HEK293T (cell line): ENCODE results near the gene UGGT1.
A peak's percentile ranks its signal among the peaks of the same experiment; 100 is the strongest.
"Not testable (repeated sequence)": the region's sequence is repeated elsewhere in the genome, so short reads cannot be mapped to it uniquely, and the experiment has no call there.

Experiments
- CTCF ChIA-PET: fragments of 350-600 bp; formaldehyde crosslinking; extraction: SDS; loops from one replicate; lab custom pipeline; 2021; ENCODE audit warnings: antibody characterized with exemption, inconsistent platforms; lab: Yijun Ruan, JAX
- POLR2A ChIA-PET: fragments of 350-600 bp; formaldehyde crosslinking; extraction: SDS; loops from one replicate; lab custom pipeline; 2020; ENCODE audit warnings: antibody characterized with exemption, inconsistent platforms; lab: Yijun Ruan, JAX
- DNase-seq: peaks from one replicate; pipeline ENCODE4 v3.0.0; 2012; ENCODE audit warnings: mixed read lengths; ENCODE audit errors: extremely low spot score
- ARNT ChIP-seq: fragments of 450-650 bp; IDR thresholded peaks from 2 replicates; pipeline ENCODE4 v1.6.1; 2017; ENCODE audit warnings: mild to moderate bottlenecking
- BHLHE40 ChIP-seq: fragments of 450-650 bp; IDR thresholded peaks from 2 replicates; pipeline ENCODE4 v1.6.1; 2016; ENCODE audit warnings: mild to moderate bottlenecking, moderate library complexity, borderline replicate concordance
- CTBP1 ChIP-seq: fragments of 450-650 bp; IDR thresholded peaks from 2 replicates; pipeline ENCODE4 v1.6.1; 2016; ENCODE audit warnings: borderline replicate concordance
- ELF4 ChIP-seq: fragments of 450-650 bp; IDR thresholded peaks from 2 replicates; pipeline ENCODE4 v1.6.1; 2017; ENCODE audit warnings: antibody characterized with exemption
- FOXA1 ChIP-seq: fragments of 450-650 bp; IDR thresholded peaks from 2 replicates; pipeline ENCODE4 v1.6.1; 2016; ENCODE audit warnings: mild to moderate bottlenecking
- FOXK2 ChIP-seq: fragments of 450-650 bp; IDR thresholded peaks from 2 replicates; pipeline ENCODE4 v1.6.1; 2016; ENCODE audit warnings: mild to moderate bottlenecking
- FOXM1 ChIP-seq: fragments of 450-650 bp; IDR thresholded peaks from 2 replicates; pipeline ENCODE4 v1.6.1; 2017; ENCODE audit warnings: mild to moderate bottlenecking, borderline replicate concordance
- HDGF ChIP-seq: fragments of 450-650 bp; IDR thresholded peaks from 2 replicates; pipeline ENCODE4 v1.6.1; 2017; ENCODE audit warnings: antibody characterized with exemption, borderline replicate concordance
- L3MBTL2 ChIP-seq: fragments of 450-650 bp; conservative IDR thresholded peaks from 2 replicates; pipeline ENCODE4 v1.6.1; 2016; ENCODE audit warnings: mild to moderate bottlenecking
- LEF1 ChIP-seq: fragments of 450-650 bp; IDR thresholded peaks from 2 replicates; pipeline ENCODE4 v1.6.1; 2017; ENCODE audit warnings: mild to moderate bottlenecking, borderline replicate concordance
- NFRKB ChIP-seq: fragments of 450-650 bp; IDR thresholded peaks from 2 replicates; pipeline ENCODE4 v1.6.1; 2016; ENCODE audit warnings: mild to moderate bottlenecking, moderate library complexity
- SP1 ChIP-seq: fragments of 450-650 bp; IDR thresholded peaks from 2 replicates; pipeline ENCODE4 v1.6.1; 2017
- SUZ12 ChIP-seq: fragments of 450-650 bp; IDR thresholded peaks from 2 replicates; pipeline ENCODE4 v1.6.1; 2016; ENCODE audit warnings: mild to moderate bottlenecking
- TARDBP ChIP-seq: fragments of 450-650 bp; IDR thresholded peaks from 2 replicates; pipeline ENCODE4 v1.6.1; 2016
- ZNF384 ChIP-seq: fragments of 450-650 bp; IDR thresholded peaks from 2 replicates; pipeline ENCODE4 v1.6.1; 2016
- TF ChIP-seq, protein P1 (sequence below): fragments of 450-650 bp; IDR thresholded peaks from 2 replicates; pipeline ENCODE4 v1.6.1; 2016

UGGT1 gene

GRCh38 chr2:128169497-128169896, 78.5 kb downstream of the UGGT1 start:
- no peak for TF ChIP-seq BHLHE40
- TF ChIP-seq FOXK2, result no peak
- TF ChIP-seq FOXM1, result no peak
- TF ChIP-seq CTBP1, result no peak
- TF ChIP-seq FOXA1, result no peak
- TF ChIP-seq, protein P1, sequence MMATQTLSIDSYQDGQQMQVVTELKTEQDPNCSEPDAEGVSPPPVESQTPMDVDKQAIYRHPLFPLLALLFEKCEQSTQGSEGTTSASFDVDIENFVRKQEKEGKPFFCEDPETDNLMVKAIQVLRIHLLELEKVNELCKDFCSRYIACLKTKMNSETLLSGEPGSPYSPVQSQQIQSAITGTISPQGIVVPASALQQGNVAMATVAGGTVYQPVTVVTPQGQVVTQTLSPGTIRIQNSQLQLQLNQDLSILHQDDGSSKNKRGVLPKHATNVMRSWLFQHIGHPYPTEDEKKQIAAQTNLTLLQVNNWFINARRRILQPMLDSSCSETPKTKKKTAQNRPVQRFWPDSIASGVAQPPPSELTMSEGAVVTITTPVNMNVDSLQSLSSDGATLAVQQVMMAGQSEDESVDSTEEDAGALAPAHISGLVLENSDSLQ, result no peak
- TF ChIP-seq ZNF384, result no peak
- no peak for TF ChIP-seq HDGF
- no peak for TF ChIP-seq L3MBTL2
- no peak for TF ChIP-seq ELF4
- no peak for TF ChIP-seq LEF1
- no peak for TF ChIP-seq ARNT
- TF ChIP-seq NFRKB, result no peak
- TF ChIP-seq SP1, result no peak
- no peak for TF ChIP-seq SUZ12
- no peak for TF ChIP-seq TARDBP
- DNase-seq, result no peak
- ChIA-PET CTCF (interaction anchor here (0.6 kb wide), 1 partner anchor 1780 kb away, joined by 6 read pairs; no protein-coding TSS in a partner anchor), POLR2A (no interaction called here)

GRCh38 chr2:128169933-128170709, 79.1 kb downstream of the UGGT1 start:
- POLR2A ChIA-PET, result no interaction called here
- TF ChIP-seq BHLHE40, result no peak
- TF ChIP-seq, protein P1, result no peak
- TF ChIP-seq SUZ12, result no peak
- TF ChIP-seq FOXA1, result no peak
- no peak for TF ChIP-seq TARDBP
- no peak for TF ChIP-seq SP1
- TF ChIP-seq LEF1, result no peak
- no peak for TF ChIP-seq HDGF
- no peak for TF ChIP-seq CTBP1
- no peak for TF ChIP-seq NFRKB
- no peak for TF ChIP-seq L3MBTL2
- no peak for TF ChIP-seq FOXK2
- no peak for TF ChIP-seq ZNF384
- CTCF ChIA-PET, result interaction anchor here (0.5 to 0.6 kb wide), 2 partner anchors 75 to 1779 kb away, joined by 3 to 6 read pairs; no protein-coding TSS in a partner anchor
- no peak for DNase-seq

DNA sequence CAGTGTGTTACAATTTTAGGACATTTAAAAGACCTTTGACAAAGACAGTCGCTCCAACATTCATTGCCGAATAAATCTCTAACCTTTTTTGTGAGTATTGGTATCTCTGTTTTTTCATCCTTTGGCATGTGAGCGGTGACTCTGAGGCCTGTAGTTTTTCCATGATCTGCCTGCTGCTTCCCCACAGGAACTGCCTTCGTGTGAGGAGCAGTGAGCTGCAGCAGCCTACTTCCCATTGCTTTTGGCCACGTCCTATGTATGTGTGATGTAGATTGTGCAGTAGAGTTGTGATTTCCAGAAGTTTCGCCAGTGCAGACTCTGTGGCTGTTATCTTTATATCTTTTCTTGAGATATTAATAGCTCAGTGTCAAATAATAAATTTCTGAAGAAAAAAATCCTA, 79.8 kb downstream of the UGGT1 start:
- DNase-seq, result no peak
- CTCF ChIA-PET, result no interaction called here
- TF ChIP-seq SUZ12 (no peak), NFRKB (no peak), ARNT (no peak), TARDBP (no peak), LEF1 (no peak), CTBP1 (no peak), FOXK2 (no peak), BHLHE40 (no peak)
- TF ChIP-seq, protein P1, result no peak
- POLR2A ChIA-PET, result no interaction called here

GRCh38 chr2:128172191-128172590, 81.2 kb downstream of the UGGT1 start:
- ChIA-PET POLR2A (no interaction called here), CTCF (no interaction called here)
- TF ChIP-seq FOXK2, result no peak
- TF ChIP-seq FOXM1, result no peak
- TF ChIP-seq ARNT, result no peak
- TF ChIP-seq SUZ12, result no peak
- no peak for TF ChIP-seq TARDBP
- no peak for TF ChIP-seq ZNF384
- TF ChIP-seq LEF1, result no peak
- TF ChIP-seq, protein P1, result no peak
- TF ChIP-seq ELF4, result no peak
- TF ChIP-seq HDGF, result no peak
- TF ChIP-seq L3MBTL2, result no peak
- no peak for TF ChIP-seq SP1
- no peak for TF ChIP-seq CTBP1
- no peak for TF ChIP-seq BHLHE40
- TF ChIP-seq FOXA1, result no peak
- no peak for TF ChIP-seq NFRKB
- no peak for DNase-seq

DNA sequence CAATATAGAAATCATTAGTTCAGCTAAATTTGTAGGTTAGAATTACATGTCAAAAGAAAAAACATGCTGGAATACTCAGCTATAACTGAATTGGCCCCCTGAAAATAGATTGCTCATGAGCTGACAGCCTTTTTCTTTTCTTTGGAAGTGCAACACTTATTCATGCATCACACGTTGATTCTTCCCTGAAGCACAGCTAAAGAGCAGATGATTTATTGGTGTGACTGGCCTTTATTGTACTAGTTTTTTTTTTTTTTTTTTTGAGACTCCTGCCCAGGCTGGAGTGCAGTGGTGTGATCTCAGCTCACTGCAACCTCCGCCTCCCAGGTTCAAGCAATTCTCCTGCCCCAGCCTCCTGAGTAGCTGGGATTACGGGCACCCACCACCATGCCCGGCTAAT, 83.1 kb downstream of the UGGT1 start:
- DNase-seq, POLR2A ChIA-PET: not testable (repeated sequence)
- CTCF ChIA-PET, result interaction anchor here (0.7 kb wide), 1 partner anchor 557 kb away, joined by 3 read pairs; no protein-coding TSS in a partner anchor
- TF ChIP-seq, protein P1, result peak; percentile 7; the same call in 1 of the 2 replicates
